Smooth muscle cell (in vitro differentiated cells): ENCODE results near the gene PSRC1. TPM values are rescaled to one million over a fixed set of nuclear protein-coding genes. Genes with fewer than 3 reads are reported as not detected.

Experiments used
- DNase-seq: peaks from one replicate; lab custom pipeline; 2025; ENCODE audit not compliant: unreplicated experiment; lab: John Stamatoyannopoulos, UW
- H2AFZ ChIP-seq: fragments of 200-600 bp; sonication (generic); 2 replicates; pipeline ENCODE4 v1.6.0; 2016; ENCODE audit warnings: antibody characterized with exemption, low read depth, mild to moderate bottlenecking
- H3F3A ChIP-seq: fragments of 200-600 bp; sonication (generic); 2 replicates; pipeline ENCODE4 v1.6.0; 2017; ENCODE audit warnings: antibody characterized with exemption, low read depth
- H3K27ac ChIP-seq: fragments of 200-600 bp; sonication (generic); 2 replicates; pipeline ENCODE4 v1.5.1; 2016; ENCODE audit warnings: low read depth, mild to moderate bottlenecking
- H3K27me3 ChIP-seq: fragments of 200-600 bp; sonication (generic); 2 replicates; pipeline ENCODE4 v1.6.1; 2016; ENCODE audit warnings: low read depth, mild to moderate bottlenecking
- H3K36me3 ChIP-seq: fragments of 200-600 bp; sonication (generic); 2 replicates; pipeline ENCODE4 v1.5.1; 2016; ENCODE audit warnings: low read depth
- H3K4me1 ChIP-seq: fragments of 200-600 bp; sonication (generic); 2 replicates; pipeline ENCODE4 v1.5.1; 2016; ENCODE audit warnings: low read depth
- H3K4me2 ChIP-seq: fragments of 200-600 bp; sonication (generic); 2 replicates; pipeline ENCODE4 v1.6.0; 2016; ENCODE audit warnings: mild to moderate bottlenecking
- H3K4me3 ChIP-seq: fragments of 200-600 bp; sonication (generic); 2 replicates; pipeline ENCODE4 v1.5.1; 2016; ENCODE audit warnings: mild to moderate bottlenecking
- H3K79me2 ChIP-seq: fragments of 200-600 bp; sonication (generic); 2 replicates; pipeline ENCODE4 v1.6.0; 2016; ENCODE audit warnings: low read depth, mild to moderate bottlenecking
- H3K9ac ChIP-seq: fragments of 200-600 bp; sonication (generic); 2 replicates; pipeline ENCODE4 v1.6.0; 2016; ENCODE audit warnings: low read depth
- H3K9me3 ChIP-seq: fragments of 200-600 bp; sonication (generic); replicated peaks from 2 replicates; pipeline ENCODE4 v1.5.1; 2016; ENCODE audit warnings: low read depth
- H4K20me1 ChIP-seq: fragments of 200-600 bp; sonication (generic); 2 replicates; pipeline ENCODE4 v1.6.0; 2016; ENCODE audit warnings: low read depth
- WGBS: methylation state at CpG from one replicate; pipeline ENCODE4 v1.1.7; 2016; ENCODE audit warnings: low lambda C conversion rate; 5-methylcytosine and 5-hydroxymethylcytosine counted together
- polyA plus RNA-seq: library from polyadenylated mRNA; unstranded; fragments of >200 nt; fragmentation: Nextera tagmentation; extraction: Ambion mirVana; gene quantifications from 2 replicates; pipeline ENCODE4 v1.2.1, GENCODE V29; 2016
- total RNA-seq: library from RNA; depleted of rRNA; stranded (reverse); fragments of >200 nt; gene quantifications from 2 replicates; pipeline ENCODE4 v1.2.3, GENCODE V29; 2014
- TF ChIP-seq, protein P1 (sequence below): fragments of 200-600 bp; sonication (generic); IDR thresholded peaks from 2 replicates; pipeline ENCODE4 v1.5.1; 2017; ENCODE audit warnings: borderline replicate concordance, mild to moderate bottlenecking, antibody characterized with exemption; ENCODE audit not compliant: insufficient read depth, poor library complexity, severe bottlenecking

PSRC1 gene
- total and polyA plus RNA-seq, 2 experiments from 2014 or later, result 5.5 to 10.8 TPM

DNA sequence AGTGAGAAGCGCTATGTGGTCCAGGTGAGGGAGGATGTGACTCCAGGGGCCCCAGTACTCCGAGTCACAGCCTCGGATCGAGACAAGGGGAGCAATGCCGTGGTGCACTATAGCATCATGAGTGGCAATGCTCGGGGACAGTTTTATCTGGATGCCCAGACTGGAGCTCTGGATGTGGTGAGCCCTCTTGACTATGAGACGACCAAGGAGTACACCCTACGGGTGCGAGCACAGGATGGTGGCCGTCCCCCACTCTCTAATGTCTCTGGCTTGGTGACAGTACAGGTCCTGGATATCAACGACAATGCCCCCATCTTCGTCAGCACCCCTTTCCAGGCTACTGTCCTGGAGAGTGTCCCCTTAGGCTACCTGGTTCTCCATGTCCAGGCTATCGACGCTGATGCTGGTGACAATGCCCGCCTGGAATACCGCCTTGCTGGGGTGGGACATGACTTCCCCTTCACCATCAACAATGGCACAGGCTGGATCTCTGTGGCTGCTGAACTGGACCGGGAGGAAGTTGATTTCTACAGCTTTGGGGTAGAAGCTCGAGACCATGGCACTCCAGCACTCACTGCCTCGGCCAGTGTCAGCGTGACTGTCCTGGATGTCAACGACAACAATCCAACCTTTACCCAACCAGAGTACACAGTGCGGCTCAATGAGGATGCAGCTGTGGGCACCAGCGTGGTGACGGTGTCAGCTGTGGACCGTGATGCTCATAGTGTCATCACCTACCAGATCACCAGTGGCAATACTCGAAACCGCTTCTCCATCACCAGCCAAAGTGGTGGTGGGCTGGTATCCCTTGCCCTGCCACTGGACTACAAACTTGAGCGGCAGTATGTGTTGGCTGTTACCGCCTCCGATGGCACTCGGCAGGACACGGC, 31.4 kb downstream of the PSRC1 start:
- TF ChIP-seq, protein P1, sequence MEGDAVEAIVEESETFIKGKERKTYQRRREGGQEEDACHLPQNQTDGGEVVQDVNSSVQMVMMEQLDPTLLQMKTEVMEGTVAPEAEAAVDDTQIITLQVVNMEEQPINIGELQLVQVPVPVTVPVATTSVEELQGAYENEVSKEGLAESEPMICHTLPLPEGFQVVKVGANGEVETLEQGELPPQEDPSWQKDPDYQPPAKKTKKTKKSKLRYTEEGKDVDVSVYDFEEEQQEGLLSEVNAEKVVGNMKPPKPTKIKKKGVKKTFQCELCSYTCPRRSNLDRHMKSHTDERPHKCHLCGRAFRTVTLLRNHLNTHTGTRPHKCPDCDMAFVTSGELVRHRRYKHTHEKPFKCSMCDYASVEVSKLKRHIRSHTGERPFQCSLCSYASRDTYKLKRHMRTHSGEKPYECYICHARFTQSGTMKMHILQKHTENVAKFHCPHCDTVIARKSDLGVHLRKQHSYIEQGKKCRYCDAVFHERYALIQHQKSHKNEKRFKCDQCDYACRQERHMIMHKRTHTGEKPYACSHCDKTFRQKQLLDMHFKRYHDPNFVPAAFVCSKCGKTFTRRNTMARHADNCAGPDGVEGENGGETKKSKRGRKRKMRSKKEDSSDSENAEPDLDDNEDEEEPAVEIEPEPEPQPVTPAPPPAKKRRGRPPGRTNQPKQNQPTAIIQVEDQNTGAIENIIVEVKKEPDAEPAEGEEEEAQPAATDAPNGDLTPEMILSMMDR, result no peak
- 98% methylated on average over 32 of the region's 32 CpGs for WGBS
- H3K9ac ChIP-seq, result no peak overlapping the region
- no peak overlapping the region for H3K4me2 ChIP-seq
- H3F3A ChIP-seq, result no peaks in the 10 kb centered on the region
- no peak overlapping the region for H3K27ac ChIP-seq
- H2AFZ ChIP-seq, result no peak overlapping the region
- no peak overlapping the region for H3K4me3 ChIP-seq
- DNase-seq, result no peak
- H3K36me3 ChIP-seq, result no peaks in the 10 kb centered on the region
- H3K27me3 ChIP-seq, result peaks cover 5% of the 10 kb centered on the region
- no peaks in the 10 kb centered on the region for H3K79me2 ChIP-seq
- no peaks in the 10 kb centered on the region for H4K20me1 ChIP-seq
- H3K9me3 ChIP-seq, result no peaks in the 10 kb centered on the region
- H3K4me1 ChIP-seq, result peaks cover 24% of the 10 kb centered on the region

DNA sequence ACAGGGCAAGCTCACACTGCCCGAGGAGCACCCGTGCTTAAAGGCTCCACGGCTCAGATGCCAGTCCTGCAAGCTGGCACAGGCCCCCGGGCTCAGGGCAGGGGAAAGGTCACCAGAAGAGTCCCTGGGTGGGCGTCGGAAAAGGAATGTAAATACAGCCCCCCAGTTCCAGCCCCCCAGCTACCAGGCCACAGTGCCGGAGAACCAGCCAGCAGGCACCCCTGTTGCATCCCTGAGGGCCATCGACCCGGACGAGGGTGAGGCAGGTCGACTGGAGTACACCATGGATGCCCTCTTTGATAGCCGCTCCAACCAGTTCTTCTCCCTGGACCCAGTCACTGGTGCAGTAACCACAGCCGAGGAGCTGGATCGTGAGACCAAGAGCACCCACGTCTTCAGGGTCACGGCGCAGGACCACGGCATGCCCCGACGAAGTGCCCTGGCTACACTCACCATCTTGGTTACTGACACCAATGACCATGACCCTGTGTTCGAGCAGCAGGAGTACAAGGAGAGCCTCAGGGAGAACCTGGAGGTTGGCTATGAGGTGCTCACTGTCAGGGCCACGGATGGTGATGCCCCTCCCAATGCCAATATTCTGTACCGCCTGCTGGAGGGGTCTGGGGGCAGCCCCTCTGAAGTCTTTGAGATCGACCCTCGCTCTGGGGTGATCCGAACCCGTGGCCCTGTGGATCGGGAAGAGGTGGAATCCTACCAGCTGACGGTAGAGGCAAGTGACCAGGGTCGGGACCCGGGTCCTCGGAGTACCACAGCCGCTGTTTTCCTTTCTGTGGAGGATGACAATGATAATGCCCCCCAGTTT, 32.3 kb downstream of the PSRC1 start:
- 91% methylated on average over 29 of the region's 33 CpGs for WGBS
- Histone ChIP-seq H3K9ac (no peak overlapping the region), H3K79me2 (no peaks in the 10 kb centered on the region), H3K36me3 (no peaks in the 10 kb centered on the region), H3K27ac (no peak overlapping the region), H3K4me2 (peak overlapping the region; percentile 91), H3K27me3 (peaks cover 5% of the 10 kb centered on the region), H3F3A (no peaks in the 10 kb centered on the region), H2AFZ (no peak overlapping the region), H3K4me3 (no peak overlapping the region), H4K20me1 (no peaks in the 10 kb centered on the region), H3K4me1 (peaks cover 24% of the 10 kb centered on the region), H3K9me3 (no peaks in the 10 kb centered on the region)
- TF ChIP-seq, protein P1, result no peak
- no peak for DNase-seq

- Histone ChIP-seq H3K4me3 (peak overlapping the region; percentile 56), H3K9me3 (no peaks in the 10 kb centered on the region), H3K4me2 (peak overlapping the region; percentile 91), H3K4me1 (peaks cover 16% of the 10 kb centered on the region), H4K20me1 (no peaks in the 10 kb centered on the region), H3K9ac (no peak overlapping the region), H3F3A (no peaks in the 10 kb centered on the region), H3K27ac (no peak overlapping the region), H3K36me3 (no peaks in the 10 kb centered on the region), H2AFZ (no peak overlapping the region), H3K27me3 (peaks cover 5% of the 10 kb centered on the region), H3K79me2 (no peaks in the 10 kb centered on the region)
- no peak for DNase-seq
- 6% methylated on average over 38 of the region's 80 CpGs for WGBS
- TF ChIP-seq, protein P1, result no peak
These were observed 33.1 kb downstream of the PSRC1 start for GRCh38 chr1:109249654-109250401.
